SU-DHL-6 (cell line): ENCODE measurements around the gene NAPG.
"Not testable (repeated sequence)": the region's sequence is repeated elsewhere in the genome, so short reads cannot be mapped to it uniquely, and the experiment has no call there.

Experiments
- H2AFZ ChIP-seq: fragments of 200-600 bp; sonication (generic); 2 replicates; pipeline ENCODE4 v1.6.1; 2014; ENCODE audit warnings: low read depth, mild to moderate bottlenecking, moderate library complexity, mixed read lengths, antibody characterized with exemption, low read length; ENCODE audit not compliant: severe bottlenecking
- H3F3A ChIP-seq: fragments of 200-600 bp; shearing (Covaris generic); 2 replicates; pipeline ENCODE4 v1.6.0; 2016; ENCODE audit warnings: antibody characterized with exemption, mild to moderate bottlenecking; ENCODE audit not compliant: insufficient read depth
- H3K27ac ChIP-seq: fragments of 200-600 bp; sonication (generic); 2 replicates; pipeline ENCODE4 v1.5.1; 2016; ENCODE audit warnings: low read depth, mild to moderate bottlenecking, low read length, moderate library complexity, mixed read lengths
- H3K27me3 ChIP-seq: fragments of 200-600 bp; sonication (generic), shearing (Covaris generic); 2 replicates; pipeline ENCODE4 v1.6.0; 2014; ENCODE audit warnings: mild to moderate bottlenecking, low read length
- H3K36me3 ChIP-seq: fragments of 200-600 bp; sonication (generic); 2 replicates; pipeline ENCODE4 v1.6.1; 2014; ENCODE audit warnings: mild to moderate bottlenecking, low read length, mixed read lengths
- H3K4me2 ChIP-seq: fragments of 300-600, 200-600 bp; shearing (Covaris generic), sonication (generic); 2 replicates; pipeline ENCODE4 v1.6.0; 2014; ENCODE audit warnings: low read length, low read depth, mild to moderate bottlenecking; ENCODE audit not compliant: poor library complexity, severe bottlenecking
- H3K4me3 ChIP-seq: fragments of 200-600 bp; sonication (generic); 2 replicates; pipeline ENCODE4 v1.5.1; 2014; ENCODE audit warnings: antibody characterized with exemption, low read length, mild to moderate bottlenecking, mixed read lengths; ENCODE audit not compliant: insufficient read depth, poor library complexity, severe bottlenecking
- H3K79me2 ChIP-seq: fragments of 200-600 bp; sonication (generic); 2 replicates; pipeline ENCODE4 v1.6.1; 2014; ENCODE audit warnings: mild to moderate bottlenecking, low read length, moderate library complexity; ENCODE audit not compliant: insufficient read depth
- H3K9ac ChIP-seq: fragments of 200-600 bp; sonication (generic); 2 replicates; pipeline ENCODE4 v1.7.0; 2014; ENCODE audit warnings: mild to moderate bottlenecking, low read length
- H3K9me2 ChIP-seq: fragments of 200-600 bp; sonication (generic); replicated peaks from 2 replicates; pipeline ENCODE4 v1.6.1; 2014; ENCODE audit warnings: low read length; ENCODE audit not compliant: insufficient read depth
- H3K9me3 ChIP-seq: fragments of 200-600 bp; sonication (generic); 2 replicates; pipeline ENCODE4 v1.6.1; 2014; ENCODE audit warnings: low read length, mixed read lengths; ENCODE audit not compliant: insufficient read depth
- H4K20me1 ChIP-seq: fragments of 200-600 bp; sonication (generic); 2 replicates; pipeline ENCODE4 v1.6.1; 2014; ENCODE audit warnings: low read depth, mild to moderate bottlenecking, antibody characterized with exemption, low read length, moderate library complexity, mixed read lengths

NAPG gene

GRCh38 chr18:10600701-10601100 lies 74.9 kb downstream of the NAPG start:
- not testable (repeated sequence) for H3K9ac ChIP-seq, H3K4me2 ChIP-seq, H3K9me3 ChIP-seq, H3K4me3 ChIP-seq, H4K20me1 ChIP-seq, H3F3A ChIP-seq, H3K79me2 ChIP-seq, H3K9me2 ChIP-seq, H2AFZ ChIP-seq, H3K27me3 ChIP-seq, H3K36me3 ChIP-seq, H3K27ac ChIP-seq
